DOHH2 (cell line): Measurements from ENCODE around the gene OSBPL9.

Experiments
- EZH2phosphoT487 ChIP-seq: fragments of 200-600 bp; sonication (generic); IDR thresholded peaks from 2 replicates; pipeline ENCODE4 v1.6.1; 2017; ENCODE audit warnings: borderline replicate concordance, mild to moderate bottlenecking, antibody characterized with exemption, low read length, moderate library complexity, mixed read lengths
- TF ChIP-seq, protein P1 (sequence below): fragments of 200-600 bp; sonication (generic); IDR thresholded peaks from one replicate; pipeline ENCODE4 v1.5.1; 2014; ENCODE audit warnings: antibody characterized with exemption, mild to moderate bottlenecking, low read depth, low read length; ENCODE audit not compliant: poor library complexity, severe bottlenecking

DNA sequence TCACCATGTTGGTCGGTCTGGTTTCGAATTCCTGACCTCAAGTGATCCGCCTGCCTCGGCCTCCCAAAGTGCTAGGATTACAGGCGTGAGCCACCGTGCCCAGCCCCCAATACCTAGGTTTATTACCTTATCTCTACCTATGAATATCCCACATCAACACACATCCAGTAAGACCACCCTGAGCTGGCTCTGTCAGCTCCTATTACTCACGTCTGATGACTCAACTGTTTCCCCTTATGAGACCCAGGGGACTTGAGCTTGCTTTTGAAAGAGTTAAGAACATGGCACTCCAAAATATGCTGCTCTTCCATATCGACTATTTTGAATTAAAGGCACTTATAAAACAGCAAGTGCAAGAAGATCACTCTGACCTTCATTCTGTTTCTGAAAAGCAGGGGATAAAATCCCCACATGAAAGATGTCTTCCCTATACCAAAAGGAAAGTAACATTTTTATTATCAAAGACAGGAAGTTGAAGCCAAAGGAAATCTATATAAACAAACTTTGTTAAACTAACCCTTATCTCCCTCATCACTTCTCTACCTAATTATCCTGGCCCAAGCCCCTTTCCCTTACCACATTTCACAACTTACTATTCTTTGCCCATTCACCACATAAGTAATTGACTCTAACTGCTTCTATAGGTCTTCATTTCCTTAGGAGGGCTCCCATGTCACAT lies 41.3 kb upstream of the OSBPL9 start:
- TF ChIP-seq, protein P1, sequence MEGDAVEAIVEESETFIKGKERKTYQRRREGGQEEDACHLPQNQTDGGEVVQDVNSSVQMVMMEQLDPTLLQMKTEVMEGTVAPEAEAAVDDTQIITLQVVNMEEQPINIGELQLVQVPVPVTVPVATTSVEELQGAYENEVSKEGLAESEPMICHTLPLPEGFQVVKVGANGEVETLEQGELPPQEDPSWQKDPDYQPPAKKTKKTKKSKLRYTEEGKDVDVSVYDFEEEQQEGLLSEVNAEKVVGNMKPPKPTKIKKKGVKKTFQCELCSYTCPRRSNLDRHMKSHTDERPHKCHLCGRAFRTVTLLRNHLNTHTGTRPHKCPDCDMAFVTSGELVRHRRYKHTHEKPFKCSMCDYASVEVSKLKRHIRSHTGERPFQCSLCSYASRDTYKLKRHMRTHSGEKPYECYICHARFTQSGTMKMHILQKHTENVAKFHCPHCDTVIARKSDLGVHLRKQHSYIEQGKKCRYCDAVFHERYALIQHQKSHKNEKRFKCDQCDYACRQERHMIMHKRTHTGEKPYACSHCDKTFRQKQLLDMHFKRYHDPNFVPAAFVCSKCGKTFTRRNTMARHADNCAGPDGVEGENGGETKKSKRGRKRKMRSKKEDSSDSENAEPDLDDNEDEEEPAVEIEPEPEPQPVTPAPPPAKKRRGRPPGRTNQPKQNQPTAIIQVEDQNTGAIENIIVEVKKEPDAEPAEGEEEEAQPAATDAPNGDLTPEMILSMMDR: no peak
- no peak for TF ChIP-seq EZH2phosphoT487
